SK-N-SH (cell line): Measurements from ENCODE around the gene ZNF324B. TPM values are rescaled to one million over a fixed set of nuclear protein-coding genes. Genes with fewer than 3 reads are reported as not detected.

Experiments used
- CTCF ChIA-PET: fragments of 300-600, 350-600 bp; formaldehyde crosslinking; extraction: SDS; loops from one replicate; lab custom pipeline; 2021; lab: Yijun Ruan, JAX
- POLR2A ChIA-PET: fragments of 350-600 bp; sonication (Branson Sonifier 250); formaldehyde crosslinking; extraction: SDS; loops from one replicate; lab custom pipeline; 2020; ENCODE audit warnings: antibody characterized with exemption, inconsistent platforms; lab: Yijun Ruan, JAX
- DNase-seq: peaks from one replicate; pipeline ENCODE4 v3.0.0; 2012
- H2AFZ ChIP-seq: fragments of 200-600 bp; sonication (generic); 2 replicates; pipeline ENCODE4 v1.8.1; 2016; ENCODE audit warnings: antibody characterized with exemption, mild to moderate bottlenecking, low read depth
- H3F3A ChIP-seq: fragments of 200-600 bp; sonication (generic); replicated peaks from 2 replicates; pipeline ENCODE3; 2016; ENCODE audit warnings: antibody characterized with exemption, mild to moderate bottlenecking; ENCODE audit not compliant: insufficient read depth
- H3K27ac ChIP-seq, 2 experiments: fragments of 200-500 bp in 1 of 2; fragments of 200-600 bp in 1 of 2; sonication (Bioruptor generic) in 1 of 2; sonication (generic), shearing (Covaris generic) in 1 of 2; 2 replicates each; pipeline versions ENCODE4 v1.5.1 to v1.6.1; 2014 to 2016; ENCODE audit warnings: low read depth in 2 of 2, inconsistent platforms in 1 of 2, low read length in 1 of 2, mild to moderate bottlenecking in 1 of 2, mixed read lengths in 1 of 2
- H3K27me3 ChIP-seq: fragments of 200-600 bp; sonication (generic), shearing (Covaris generic); 2 replicates; pipeline ENCODE4 v1.6.1; 2016; ENCODE audit warnings: mixed run types; ENCODE audit not compliant: insufficient read depth
- H3K36me3 ChIP-seq, 2 experiments: fragments of 200-500 bp in 1 of 2; fragments of 200-600 bp in 1 of 2; sonication (Bioruptor generic) in 1 of 2; sonication (generic) in 1 of 2; replicated peaks in 1 of 2; 2 replicates each; pipeline versions ENCODE3 to v1.5.1; 2014 to 2016; ENCODE audit warnings: low read length in 1 of 2, mild to moderate bottlenecking in 1 of 2; ENCODE audit not compliant: insufficient read depth in 2 of 2, control insufficient read depth in 1 of 2
- H3K4me1 ChIP-seq, 2 experiments: fragments of 200-500 bp in 1 of 2; fragments of 200-600 bp in 1 of 2; sonication (Bioruptor generic) in 1 of 2; sonication (generic), shearing (Covaris generic) in 1 of 2; 2 replicates each; pipeline versions ENCODE4 v1.5.1 to v1.6.1; 2014 to 2016; ENCODE audit warnings: low read depth in 1 of 2, low read length in 1 of 2, mixed run types in 1 of 2; ENCODE audit not compliant: insufficient read depth in 2 of 2, control insufficient read depth in 1 of 2
- H3K4me2 ChIP-seq: fragments of 200-600 bp; sonication (generic), shearing (Covaris generic); 2 replicates; pipeline ENCODE4 v1.6.1; 2017; ENCODE audit warnings: mixed run types
- H3K4me3 ChIP-seq, 2 experiments: fragments of 200-500 bp in 1 of 2; fragments of 200-600 bp in 1 of 2; sonication (Bioruptor generic) in 1 of 2; sonication (generic), shearing (Covaris generic) in 1 of 2; 2 replicates each; pipeline versions ENCODE4 v1.5.1 to v1.8.1; 2014 to 2016; ENCODE audit warnings: low read depth in 2 of 2, inconsistent platforms in 1 of 2, low read length in 1 of 2, mild to moderate bottlenecking in 1 of 2, mixed read lengths in 1 of 2, moderate library complexity in 1 of 2
- H3K79me2 ChIP-seq: fragments of 200-600 bp; sonication (generic); 2 replicates; pipeline ENCODE4 v1.8.1; 2017; ENCODE audit warnings: mild to moderate bottlenecking; ENCODE audit not compliant: insufficient read depth
- H3K9ac ChIP-seq: fragments of 200-600 bp; sonication (generic); 2 replicates; pipeline ENCODE4 v1.6.1; 2017; ENCODE audit warnings: mixed run types
- H3K9me2 ChIP-seq: fragments of 200-600 bp; sonication (generic); 2 replicates; pipeline ENCODE4 v1.6.1; 2017; ENCODE audit warnings: mixed run types
- H3K9me3 ChIP-seq: fragments of 200-600 bp; sonication (generic); 2 replicates; pipeline ENCODE4 v1.6.1; 2017; ENCODE audit warnings: mixed run types, mild to moderate bottlenecking, moderate library complexity
- H4K20me1 ChIP-seq: fragments of 200-600 bp; sonication (generic); 2 replicates; pipeline ENCODE4 v1.6.1; 2017; ENCODE audit warnings: mild to moderate bottlenecking, mixed run types; ENCODE audit not compliant: insufficient read depth
- CHD2 ChIP-seq: fragments of 150-350 bp; IDR thresholded peaks from 2 replicates; pipeline ENCODE4 v1.6.1; 2018; ENCODE audit warnings: low read length; ENCODE audit not compliant: partially characterized antibody
- CTCF ChIP-seq: fragments of 200-600 bp; sonication (generic); IDR thresholded peaks from 2 replicates; pipeline ENCODE4 v1.6.1; 2017; ENCODE audit warnings: antibody characterized with exemption, mild to moderate bottlenecking, moderate library complexity
- EP300 ChIP-seq, 2 experiments: IDR thresholded peaks; 2 replicates each; pipeline versions ENCODE4 v1.4.0 to v1.6.1; 2012; ENCODE audit warnings: borderline replicate concordance in 1 of 2, low read depth in 1 of 2, low read length in 1 of 2
- FOXM1 ChIP-seq: IDR thresholded peaks from 2 replicates; pipeline ENCODE4 v1.4.0; 2012; ENCODE audit warnings: low read depth, mild to moderate bottlenecking
- GATA2 ChIP-seq: sonication (generic); formaldehyde crosslinking; IDR thresholded peaks from 2 replicates; pipeline ENCODE4 v1.5.0; 2020; ENCODE audit warnings: mild to moderate bottlenecking, missing genetic modification reagents
- JUND ChIP-seq: IDR thresholded peaks from 2 replicates; pipeline ENCODE4 v1.4.0; 2012
- MEF2A ChIP-seq: IDR thresholded peaks from 2 replicates; pipeline ENCODE4 v1.4.0; 2012; ENCODE audit warnings: low read depth, borderline replicate concordance
- NRF1 ChIP-seq: IDR thresholded peaks from 2 replicates; pipeline ENCODE4 v1.6.1; 2012; ENCODE audit warnings: low read depth, mild to moderate bottlenecking, low read length
- POLR2AphosphoS5 ChIP-seq: IDR thresholded peaks from 2 replicates; pipeline ENCODE4 v1.6.1; 2012; ENCODE audit warnings: low read depth, low read length
- RCOR1 ChIP-seq: fragments of 150-350 bp; IDR thresholded peaks from 2 replicates; pipeline ENCODE4 v1.6.1; 2017; ENCODE audit warnings: antibody characterized with exemption, low read length
- RXRA ChIP-seq: IDR thresholded peaks from 2 replicates; pipeline ENCODE4 v1.4.0; 2012; ENCODE audit warnings: low read depth, mild to moderate bottlenecking, borderline replicate concordance
- TAF1 ChIP-seq: IDR thresholded peaks from 2 replicates; pipeline ENCODE4 v1.6.1; 2012; ENCODE audit warnings: low read depth, mild to moderate bottlenecking, low read length, moderate library complexity, borderline replicate concordance
- TCF12 ChIP-seq: IDR thresholded peaks from 2 replicates; pipeline ENCODE4 v1.4.0; 2012
- USF2 ChIP-seq: fragments of 150-350 bp; IDR thresholded peaks from 2 replicates; pipeline ENCODE4 v1.6.1; 2017; ENCODE audit warnings: antibody characterized with exemption, low read length, low read depth, borderline replicate concordance
- YY1 ChIP-seq: IDR thresholded peaks from 2 replicates; pipeline ENCODE4 v1.4.0; 2012; ENCODE audit warnings: low read depth, mild to moderate bottlenecking
- ZBTB33 ChIP-seq: IDR thresholded peaks from 2 replicates; pipeline ENCODE4 v1.4.0; 2012; ENCODE audit warnings: low read depth, borderline replicate concordance
- WGBS: methylation state at CpG from one replicate; pipeline ENCODE4 v1.1.6; 2017; ENCODE audit warnings: low lambda C conversion rate; 5-methylcytosine and 5-hydroxymethylcytosine counted together
- polyA plus RNA-seq, 3 experiments: library from polyadenylated mRNA; depleted of rRNA; stranded (reverse); fragments of >200 nt; gene quantifications; 2 replicates each; pipeline ENCODE4 v1.2.3, GENCODE V29; 2012
- TF ChIP-seq, protein P1 (sequence below): IDR thresholded peaks from 2 replicates; pipeline ENCODE4 v1.6.1; 2012; ENCODE audit warnings: mild to moderate bottlenecking, low read depth, low read length, moderate library complexity

Gene ZNF324B
- polyA plus RNA-seq, 1 of the 3 experiments (the other 2 are of a cell fraction) = 2.9 TPM

- no peak for DNase-seq
- ChIA-PET CTCF (no interaction called here), POLR2A (no interaction called here)
- Histone ChIP-seq H2AFZ (no peak overlapping the region), H3K9ac (no peak overlapping the region), H3K9me2 (no peaks in the 10 kb centered on the region), H3K79me2 (no peaks in the 10 kb centered on the region; the same call in 1 of the 2 replicates), H3K4me1 (peaks cover 0 to 24% of the 10 kb centered on the region in 2 experiments; a peak in 1 of 4 replicates), H3K27ac (no peak overlapping the region), H3K4me2 (peak overlapping the region; percentile 84; the same call in 1 of the 2 replicates), H3K27me3 (no peaks in the 10 kb centered on the region), H4K20me1 (no peaks in the 10 kb centered on the region), H3K9me3 (no peaks in the 10 kb centered on the region), H3K4me3 (peak overlapping the region; percentile 58 to 77; a peak in 3 of 4 replicates), H3F3A (peaks cover 3% of the 10 kb centered on the region), H3K36me3 (no peaks in the 10 kb centered on the region)
- 79% methylated on average over 8 of the region's 8 CpGs for WGBS
- no peak for TF ChIP-seq CHD2
- TF ChIP-seq JUND = no peak
- no peak for TF ChIP-seq POLR2AphosphoS5
- TF ChIP-seq RCOR1 = no peak
- no peak for TF ChIP-seq TAF1
- no peak for TF ChIP-seq GATA2 (CRISPR knock-in tag)
- no peak for TF ChIP-seq USF2
- TF ChIP-seq EP300 (IDR thresholded peaks at IDR 0.05; ENCODE audit: borderline replicate concordance in 1 of 2, low read depth in 1 of 2, low read length in 1 of 2) = no peak
- no peak for TF ChIP-seq MEF2A
- no peak for TF ChIP-seq FOXM1
- no peak for TF ChIP-seq NRF1
- TF ChIP-seq YY1 = no peak
- TF ChIP-seq TCF12 = no peak
- TF ChIP-seq RXRA = no peak
- TF ChIP-seq CTCF = no peak
- TF ChIP-seq ZBTB33 = no peak
- TF ChIP-seq, protein P1, sequence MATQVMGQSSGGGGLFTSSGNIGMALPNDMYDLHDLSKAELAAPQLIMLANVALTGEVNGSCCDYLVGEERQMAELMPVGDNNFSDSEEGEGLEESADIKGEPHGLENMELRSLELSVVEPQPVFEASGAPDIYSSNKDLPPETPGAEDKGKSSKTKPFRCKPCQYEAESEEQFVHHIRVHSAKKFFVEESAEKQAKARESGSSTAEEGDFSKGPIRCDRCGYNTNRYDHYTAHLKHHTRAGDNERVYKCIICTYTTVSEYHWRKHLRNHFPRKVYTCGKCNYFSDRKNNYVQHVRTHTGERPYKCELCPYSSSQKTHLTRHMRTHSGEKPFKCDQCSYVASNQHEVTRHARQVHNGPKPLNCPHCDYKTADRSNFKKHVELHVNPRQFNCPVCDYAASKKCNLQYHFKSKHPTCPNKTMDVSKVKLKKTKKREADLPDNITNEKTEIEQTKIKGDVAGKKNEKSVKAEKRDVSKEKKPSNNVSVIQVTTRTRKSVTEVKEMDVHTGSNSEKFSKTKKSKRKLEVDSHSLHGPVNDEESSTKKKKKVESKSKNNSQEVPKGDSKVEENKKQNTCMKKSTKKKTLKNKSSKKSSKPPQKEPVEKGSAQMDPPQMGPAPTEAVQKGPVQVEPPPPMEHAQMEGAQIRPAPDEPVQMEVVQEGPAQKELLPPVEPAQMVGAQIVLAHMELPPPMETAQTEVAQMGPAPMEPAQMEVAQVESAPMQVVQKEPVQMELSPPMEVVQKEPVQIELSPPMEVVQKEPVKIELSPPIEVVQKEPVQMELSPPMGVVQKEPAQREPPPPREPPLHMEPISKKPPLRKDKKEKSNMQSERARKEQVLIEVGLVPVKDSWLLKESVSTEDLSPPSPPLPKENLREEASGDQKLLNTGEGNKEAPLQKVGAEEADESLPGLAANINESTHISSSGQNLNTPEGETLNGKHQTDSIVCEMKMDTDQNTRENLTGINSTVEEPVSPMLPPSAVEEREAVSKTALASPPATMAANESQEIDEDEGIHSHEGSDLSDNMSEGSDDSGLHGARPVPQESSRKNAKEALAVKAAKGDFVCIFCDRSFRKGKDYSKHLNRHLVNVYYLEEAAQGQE = no peak
Observed at GRCh38 chr19:58497634-58498170, 46.3 kb downstream of the ZNF324B start.
